ENCODE results near the gene RAB3C. TPM values are rescaled to one million over a fixed set of nuclear protein-coding genes. Genes with fewer than 3 reads are reported as not detected.

Gene RAB3C
- total RNA-seq, 1 donor from 2014 or later = 0.52 TPM

GRCh38 chr5:58760222-58760621, 177.3 kb downstream of the RAB3C start:
- H3K9me3 ChIP-seq (ENCODE audit: control insufficient read depth in 3 of 3, low read length in 3 of 3) = no peaks in the 10 kb centered on the region
- H3K4me3 ChIP-seq (ENCODE audit: low read length in 3 of 3) = peak overlapping the region in 1 of 3 donors; percentile 51
- peaks cover 0 to 2% (median 0%) of the 10 kb centered on the region in 3 donors for H3K4me1 ChIP-seq (ENCODE audit: control insufficient read depth in 3 of 3, insufficient read depth in 3 of 3, low read length in 3 of 3)
- no peaks in the 10 kb centered on the region for H3K27me3 ChIP-seq (ENCODE audit: control insufficient read depth in 3 of 3, insufficient read depth in 3 of 3, low read length in 3 of 3)
- H3K27ac ChIP-seq (ENCODE audit: low read depth, low read length) = no peak overlapping the region
- H3K9ac ChIP-seq (ENCODE audit: low read depth in 1 of 3, low read length in 3 of 3) = no peak overlapping the region
- no peaks in the 10 kb centered on the region for H3K36me3 ChIP-seq (ENCODE audit: control insufficient read depth in 3 of 3, insufficient read depth in 3 of 3, low read length in 3 of 3)

GRCh38 chr5:58761407-58761806, 178.5 kb downstream of the RAB3C start:
- no peaks in the 10 kb centered on the region for H3K27me3 ChIP-seq (ENCODE audit: control insufficient read depth in 3 of 3, insufficient read depth in 3 of 3, low read length in 3 of 3)
- no peaks in the 10 kb centered on the region for H3K9me3 ChIP-seq (ENCODE audit: control insufficient read depth in 3 of 3, low read length in 3 of 3)
- H3K36me3 ChIP-seq (ENCODE audit: control insufficient read depth in 3 of 3, insufficient read depth in 3 of 3, low read length in 3 of 3) = no peaks in the 10 kb centered on the region
- no peak overlapping the region for H3K9ac ChIP-seq (ENCODE audit: low read depth in 1 of 3, low read length in 3 of 3)
- H3K4me1 ChIP-seq (ENCODE audit: control insufficient read depth in 3 of 3, insufficient read depth in 3 of 3, low read length in 3 of 3) = peaks cover 0 to 2% (median 0%) of the 10 kb centered on the region in 3 donors
- H3K4me3 ChIP-seq (ENCODE audit: low read length in 3 of 3) = no peak overlapping the region
- H3K27ac ChIP-seq (ENCODE audit: low read depth, low read length) = no peak overlapping the region

GRCh38 chr5:58763390-58763789, 180.5 kb downstream of the RAB3C start:
- Histone ChIP-seq H3K36me3 (ENCODE audit: control insufficient read depth in 3 of 3, insufficient read depth in 3 of 3, low read length in 3 of 3) (no peaks in the 10 kb centered on the region), H3K27me3 (ENCODE audit: control insufficient read depth in 3 of 3, insufficient read depth in 3 of 3, low read length in 3 of 3) (no peaks in the 10 kb centered on the region), H3K9me3 (ENCODE audit: control insufficient read depth in 3 of 3, low read length in 3 of 3) (no peaks in the 10 kb centered on the region), H3K4me1 (ENCODE audit: control insufficient read depth in 3 of 3, insufficient read depth in 3 of 3, low read length in 3 of 3) (peaks cover 0 to 2% (median 0%) of the 10 kb centered on the region in 3 donors), H3K4me3 (ENCODE audit: low read length in 3 of 3) (no peak overlapping the region), H3K9ac (ENCODE audit: low read depth in 1 of 3, low read length in 3 of 3) (no peak overlapping the region), H3K27ac (ENCODE audit: low read depth, low read length) (no peak overlapping the region)

GRCh38 chr5:58764199-58764598, 181.3 kb downstream of the RAB3C start:
- Histone ChIP-seq H3K27ac (ENCODE audit: low read depth, low read length) (no peak overlapping the region), H3K9me3 (ENCODE audit: control insufficient read depth in 3 of 3, low read length in 3 of 3) (no peaks in the 10 kb centered on the region), H3K36me3 (ENCODE audit: control insufficient read depth in 3 of 3, insufficient read depth in 3 of 3, low read length in 3 of 3) (no peaks in the 10 kb centered on the region), H3K27me3 (ENCODE audit: control insufficient read depth in 3 of 3, insufficient read depth in 3 of 3, low read length in 3 of 3) (no peaks in the 10 kb centered on the region), H3K9ac (ENCODE audit: low read depth in 1 of 3, low read length in 3 of 3) (no peak overlapping the region), H3K4me1 (ENCODE audit: control insufficient read depth in 3 of 3, insufficient read depth in 3 of 3, low read length in 3 of 3) (peaks cover 0 to 2% (median 0%) of the 10 kb centered on the region in 3 donors), H3K4me3 (ENCODE audit: low read length in 3 of 3) (no peak overlapping the region)

- Histone ChIP-seq H3K27me3 (ENCODE audit: control insufficient read depth in 3 of 3, insufficient read depth in 3 of 3, low read length in 3 of 3) (no peaks in the 10 kb centered on the region), H3K4me3 (ENCODE audit: low read length in 3 of 3) (no peak overlapping the region), H3K4me1 (ENCODE audit: control insufficient read depth in 3 of 3, insufficient read depth in 3 of 3, low read length in 3 of 3) (no peaks in the 10 kb centered on the region), H3K27ac (ENCODE audit: low read depth, low read length) (no peak overlapping the region), H3K9me3 (ENCODE audit: control insufficient read depth in 3 of 3, low read length in 3 of 3) (no peaks in the 10 kb centered on the region), H3K36me3 (ENCODE audit: control insufficient read depth in 3 of 3, insufficient read depth in 3 of 3, low read length in 3 of 3) (no peaks in the 10 kb centered on the region), H3K9ac (ENCODE audit: low read depth in 1 of 3, low read length in 3 of 3) (no peak overlapping the region)
Measured at GRCh38 chr5:58765058-58765457, 182.2 kb downstream of the RAB3C start.

GRCh38 chr5:58767104-58767503, 184.2 kb downstream of the RAB3C start:
- no peaks in the 10 kb centered on the region for H3K36me3 ChIP-seq (ENCODE audit: control insufficient read depth in 3 of 3, insufficient read depth in 3 of 3, low read length in 3 of 3)
- no peaks in the 10 kb centered on the region for H3K4me1 ChIP-seq (ENCODE audit: control insufficient read depth in 3 of 3, insufficient read depth in 3 of 3, low read length in 3 of 3)
- H3K4me3 ChIP-seq (ENCODE audit: low read length in 3 of 3) = no peak overlapping the region
- no peak overlapping the region for H3K27ac ChIP-seq (ENCODE audit: low read depth, low read length)
- no peaks in the 10 kb centered on the region for H3K9me3 ChIP-seq (ENCODE audit: control insufficient read depth in 3 of 3, low read length in 3 of 3)
- H3K27me3 ChIP-seq (ENCODE audit: control insufficient read depth in 3 of 3, insufficient read depth in 3 of 3, low read length in 3 of 3) = no peaks in the 10 kb centered on the region
- H3K9ac ChIP-seq (ENCODE audit: low read depth in 1 of 3, low read length in 3 of 3) = no peak overlapping the region

- H3K36me3 ChIP-seq (ENCODE audit: control insufficient read depth in 3 of 3, insufficient read depth in 3 of 3, low read length in 3 of 3) = no peaks in the 10 kb centered on the region
- H3K27me3 ChIP-seq (ENCODE audit: control insufficient read depth in 3 of 3, insufficient read depth in 3 of 3, low read length in 3 of 3) = no peaks in the 10 kb centered on the region
- no peak overlapping the region for H3K9ac ChIP-seq (ENCODE audit: low read depth in 1 of 3, low read length in 3 of 3)
- no peaks in the 10 kb centered on the region for H3K4me1 ChIP-seq (ENCODE audit: control insufficient read depth in 3 of 3, insufficient read depth in 3 of 3, low read length in 3 of 3)
- H3K4me3 ChIP-seq (ENCODE audit: low read length in 3 of 3) = no peak overlapping the region
- H3K9me3 ChIP-seq (ENCODE audit: control insufficient read depth in 3 of 3, low read length in 3 of 3) = no peaks in the 10 kb centered on the region
- H3K27ac ChIP-seq (ENCODE audit: low read depth, low read length) = no peak overlapping the region
Measured at GRCh38 chr5:58770136-58770535, 187.3 kb downstream of the RAB3C start.

- no peak overlapping the region for H3K27ac ChIP-seq (ENCODE audit: low read depth, low read length)
- H3K4me3 ChIP-seq (ENCODE audit: low read length in 3 of 3) = no peak overlapping the region
- no peak overlapping the region for H3K9ac ChIP-seq (ENCODE audit: low read depth in 1 of 3, low read length in 3 of 3)
- H3K9me3 ChIP-seq (ENCODE audit: control insufficient read depth in 3 of 3, low read length in 3 of 3) = no peaks in the 10 kb centered on the region
- peaks cover 0 to 1% (median 0%) of the 10 kb centered on the region in 3 donors for H3K27me3 ChIP-seq (ENCODE audit: control insufficient read depth in 3 of 3, insufficient read depth in 3 of 3, low read length in 3 of 3)
- no peaks in the 10 kb centered on the region for H3K36me3 ChIP-seq (ENCODE audit: control insufficient read depth in 3 of 3, insufficient read depth in 3 of 3, low read length in 3 of 3)
- H3K4me1 ChIP-seq (ENCODE audit: control insufficient read depth in 3 of 3, insufficient read depth in 3 of 3, low read length in 3 of 3) = no peaks in the 10 kb centered on the region
Measured at GRCh38 chr5:58771796-58772195, 188.9 kb downstream of the RAB3C start.

GRCh38 chr5:58773744-58774441, 191.0 kb downstream of the RAB3C start:
- H3K27me3 ChIP-seq (ENCODE audit: control insufficient read depth in 3 of 3, insufficient read depth in 3 of 3, low read length in 3 of 3) = peaks cover 0 to 3% (median 0%) of the 10 kb centered on the region in 3 donors
- H3K4me1 ChIP-seq (ENCODE audit: control insufficient read depth in 3 of 3, insufficient read depth in 3 of 3, low read length in 3 of 3) = no peaks in the 10 kb centered on the region
- H3K9me3 ChIP-seq (ENCODE audit: control insufficient read depth in 3 of 3, low read length in 3 of 3) = no peaks in the 10 kb centered on the region
- H3K36me3 ChIP-seq (ENCODE audit: control insufficient read depth in 3 of 3, insufficient read depth in 3 of 3, low read length in 3 of 3) = no peaks in the 10 kb centered on the region
- no peak overlapping the region for H3K4me3 ChIP-seq (ENCODE audit: low read length in 3 of 3)
- H3K9ac ChIP-seq (ENCODE audit: low read depth in 1 of 3, low read length in 3 of 3) = no peak overlapping the region
- H3K27ac ChIP-seq (ENCODE audit: low read depth, low read length) = no peak overlapping the region

GRCh38 chr5:58774937-58775336, 192.1 kb downstream of the RAB3C start:
- Histone ChIP-seq H3K27ac (ENCODE audit: low read depth, low read length) (no peak overlapping the region), H3K4me3 (ENCODE audit: low read length in 3 of 3) (no peak overlapping the region), H3K36me3 (ENCODE audit: control insufficient read depth in 3 of 3, insufficient read depth in 3 of 3, low read length in 3 of 3) (no peaks in the 10 kb centered on the region), H3K27me3 (ENCODE audit: control insufficient read depth in 3 of 3, insufficient read depth in 3 of 3, low read length in 3 of 3) (peaks cover 0 to 3% (median 0%) of the 10 kb centered on the region in 3 donors), H3K4me1 (ENCODE audit: control insufficient read depth in 3 of 3, insufficient read depth in 3 of 3, low read length in 3 of 3) (no peaks in the 10 kb centered on the region), H3K9ac (ENCODE audit: low read depth in 1 of 3, low read length in 3 of 3) (no peak overlapping the region), H3K9me3 (ENCODE audit: control insufficient read depth in 3 of 3, low read length in 3 of 3) (no peaks in the 10 kb centered on the region)
